Measurements from ENCODE around the gene MFSD8.
"Not testable (repeated sequence)": the region's sequence is repeated elsewhere in the genome, so short reads cannot be mapped to it uniquely, and the experiment has no call there.

MFSD8 gene

DNA sequence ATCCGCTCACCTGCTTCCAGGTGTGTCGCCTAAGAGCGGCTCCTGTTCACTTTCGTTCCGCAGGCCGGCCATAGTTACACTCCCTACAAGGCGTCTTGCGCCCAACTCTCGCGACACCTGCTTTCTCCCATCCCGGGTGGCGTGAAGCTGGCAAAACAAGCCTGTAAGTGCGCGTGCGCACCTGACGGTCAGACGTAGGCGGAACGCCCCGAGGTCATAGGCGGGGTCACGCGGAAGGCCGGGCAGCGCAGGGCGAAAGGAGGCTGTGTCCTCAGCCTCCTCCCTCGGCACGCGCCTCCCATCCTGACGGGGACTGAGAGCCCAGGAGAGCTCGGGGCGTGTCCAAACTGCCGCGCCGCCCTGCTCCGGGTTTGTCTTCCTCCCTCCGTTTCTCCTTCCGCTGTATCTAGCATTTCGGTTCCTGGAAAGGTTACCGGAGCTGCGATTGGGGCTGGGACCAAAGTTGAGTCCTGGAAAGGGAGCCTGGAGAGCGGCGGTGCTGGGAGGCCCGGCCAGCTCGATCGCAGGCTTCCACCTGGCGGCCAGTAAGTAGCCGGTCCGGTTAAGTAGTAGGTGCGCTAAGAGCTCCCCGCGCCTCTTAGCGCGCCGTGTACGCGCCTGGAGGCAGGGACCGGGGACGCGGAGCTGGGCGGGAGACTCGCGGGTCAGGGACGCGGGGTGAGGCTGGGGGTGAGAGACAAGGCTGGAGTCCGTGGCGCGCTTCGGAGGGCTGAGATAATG is at the start of gene MFSD8, which contains the start of gene ABHD18:
TSS of gene MFSD8 (minus strand) at position 112 of the 741 bp plus-strand sequence. CDS start at position 72, 40 bp downstream.
TSS of gene ABHD18 (plus strand) at position 345 of the 741 bp plus-strand sequence. CDS start 17,550 bp downstream, outside the sequence.
- DNase-seq: peak; percentile 97

DNA sequence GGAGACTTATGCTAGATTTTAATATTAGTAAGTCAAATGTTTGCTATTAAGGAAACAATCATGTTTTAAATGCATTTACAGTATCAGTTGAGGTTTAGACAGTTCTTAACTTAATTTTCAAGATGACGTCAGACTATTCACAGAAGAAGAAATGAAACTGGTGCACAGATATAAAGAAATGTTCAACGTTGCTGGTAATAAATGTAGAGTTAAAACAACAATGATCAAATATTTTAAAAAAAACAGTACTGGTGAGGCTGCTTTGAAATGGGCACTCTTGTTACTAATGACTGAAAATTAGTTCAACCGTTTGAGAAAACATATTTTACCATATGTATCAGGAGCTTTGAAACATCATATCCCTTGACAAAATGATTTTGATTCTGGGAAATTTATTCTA is 44.5 kb upstream of the MFSD8 start:
- no peak for DNase-seq

- no peak for DNase-seq
Observed at GRCh38 chr4:128006592-128006991, 41.6 kb upstream of the MFSD8 start.

GRCh38 chr4:127997534-127998388 is 32.8 kb upstream of the MFSD8 start:
- DNase-seq: no peak

DNA sequence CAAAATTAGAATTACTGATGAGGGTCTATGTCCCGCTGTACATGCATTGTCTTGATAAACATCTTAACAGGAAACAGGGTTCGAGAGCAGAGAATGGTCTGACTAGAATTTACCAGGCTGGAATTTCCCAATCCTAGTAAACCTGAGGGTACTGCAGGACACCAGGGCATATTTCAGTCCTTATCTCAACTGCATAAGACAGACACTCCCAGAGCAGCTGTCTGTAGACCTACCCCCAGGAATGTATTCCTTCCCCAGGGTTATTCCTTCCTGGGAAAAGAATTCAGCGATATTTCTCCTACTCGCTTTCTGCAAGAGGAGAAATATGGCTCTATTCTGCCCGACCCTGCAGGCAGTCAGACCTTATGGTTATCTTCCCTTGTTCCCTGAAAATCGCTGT is 31.5 kb upstream of the MFSD8 start:
- not testable (repeated sequence) for DNase-seq

GRCh38 chr4:127995776-127996175 is 30.8 kb upstream of the MFSD8 start:
- DNase-seq: no peak

DNA sequence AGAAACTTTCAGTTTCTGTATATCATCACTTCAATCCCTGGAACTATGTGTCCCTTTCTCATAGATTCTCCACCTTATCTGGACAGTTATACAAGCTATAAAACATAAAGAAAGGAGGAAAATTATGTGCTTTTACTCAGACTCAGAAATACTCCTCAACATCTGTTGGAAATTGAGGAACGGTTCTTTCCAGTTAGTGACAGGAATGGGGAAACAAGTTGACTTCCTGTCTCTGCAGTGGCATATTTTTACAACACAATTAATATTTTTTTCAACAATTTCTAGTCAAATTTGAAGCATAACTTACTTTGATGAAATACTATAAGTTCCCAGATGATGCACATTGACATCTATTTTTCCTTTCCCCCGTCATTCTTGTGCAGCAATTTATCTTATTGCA is 28.2 kb upstream of the MFSD8 start:
- DNase-seq: no peak

- no peak for DNase-seq
Observed at GRCh38 chr4:127988638-127989037, 23.7 kb upstream of the MFSD8 start.

GRCh38 chr4:127985989-127986388 is 21.0 kb upstream of the MFSD8 start:
- DNase-seq: no peak

GRCh38 chr4:127982445-127982844 is 17.5 kb upstream of the MFSD8 start:
- no peak for DNase-seq

- no peak for DNase-seq
Observed at GRCh38 chr4:127978930-127979329, 14.0 kb upstream of the MFSD8 start.

DNA sequence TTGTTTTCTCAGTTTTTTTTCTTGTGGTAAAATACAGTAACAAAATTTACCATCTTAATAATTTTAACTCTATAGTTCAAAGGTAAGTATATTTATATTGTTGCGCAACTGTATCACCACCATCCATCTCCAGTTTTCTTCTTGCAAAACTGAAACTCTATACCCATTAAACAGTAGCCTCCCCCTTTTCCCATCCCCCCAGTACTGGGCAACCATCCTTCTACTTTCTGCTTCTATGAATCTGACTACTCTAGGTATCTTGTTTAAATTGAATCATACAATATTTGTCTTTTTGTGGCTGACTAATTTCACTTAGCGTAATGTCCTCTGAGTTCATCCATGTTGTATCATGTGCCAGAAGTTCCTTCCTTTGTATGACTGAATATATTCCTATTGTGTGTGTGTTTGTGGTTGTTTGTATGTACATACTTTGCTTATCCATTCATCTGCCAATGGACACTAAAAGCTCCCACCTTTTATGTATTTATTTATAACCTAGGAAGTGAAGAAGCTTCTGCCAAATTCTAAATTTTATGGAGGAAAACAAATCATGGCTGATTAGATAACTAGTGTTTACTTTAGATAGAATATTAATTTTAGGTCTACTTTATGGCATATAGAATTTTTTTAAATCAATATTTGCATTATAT is 10.3 kb upstream of the MFSD8 start:
- DNase-seq: no peak

DNA sequence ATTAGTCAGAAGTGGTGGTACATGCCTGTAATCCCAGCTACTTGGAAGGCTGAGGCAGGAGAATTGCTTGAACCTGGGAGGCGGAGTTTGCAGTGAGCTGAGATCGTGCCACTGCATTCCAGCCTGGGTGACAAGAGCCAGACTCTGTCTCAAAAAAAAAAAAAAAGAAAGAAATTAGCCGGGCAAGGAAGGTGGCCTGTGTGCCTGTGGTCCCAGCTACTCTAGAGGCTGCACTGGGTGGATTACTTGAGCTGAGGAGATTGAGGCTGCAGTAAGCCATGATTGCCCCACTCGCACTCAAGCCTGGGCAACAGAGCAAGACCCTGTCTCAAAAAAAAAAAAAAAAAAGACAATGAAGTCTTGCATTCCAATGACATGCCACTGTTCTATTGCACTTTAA is 6.0 kb upstream of the MFSD8 start:
- not testable (repeated sequence) for DNase-seq

- DNase-seq: no peak
Observed at GRCh38 chr4:127968586-127968985, 3.6 kb upstream of the MFSD8 start.

DNA sequence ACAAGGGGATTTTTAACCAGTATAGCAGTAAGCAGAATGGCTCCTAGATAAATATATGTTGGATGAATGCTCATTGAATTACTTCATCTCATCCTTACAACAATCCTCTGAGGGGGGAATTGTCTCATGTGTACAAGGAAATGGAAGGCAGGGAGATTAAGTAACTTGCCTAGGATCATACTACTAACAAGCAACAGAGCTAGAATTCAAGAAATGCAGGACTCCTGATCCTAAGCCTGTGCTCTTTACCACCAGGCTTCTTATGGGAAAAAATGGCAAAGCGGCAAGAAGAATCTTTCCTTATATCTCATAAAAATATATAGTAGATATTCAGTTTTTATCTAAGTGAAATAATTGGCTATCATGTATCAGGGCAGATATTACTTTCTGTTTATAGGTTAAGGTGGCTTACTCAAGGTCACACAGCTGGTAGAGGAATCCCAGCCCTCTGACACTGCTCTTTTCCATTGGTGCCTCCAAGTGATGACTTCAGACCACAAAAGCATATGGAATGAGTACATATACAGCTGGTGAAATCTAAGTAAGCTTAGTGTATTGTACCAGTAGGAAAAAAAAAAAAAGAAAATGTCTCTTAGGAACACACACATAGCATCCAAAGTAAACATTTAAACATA is 2.3 kb upstream of the MFSD8 start:
- no peak for DNase-seq

GRCh38 chr4:127965803-127966175 is 816 bp upstream of the MFSD8 start:
- DNase-seq: peak; percentile 73

GRCh38 chr4:127964426-127965061 is 429 bp downstream of the MFSD8 start:
- not testable (repeated sequence) for DNase-seq

- not testable (repeated sequence) for DNase-seq
Observed at GRCh38 chr4:127963633-127964398, 1.2 kb downstream of the MFSD8 start.

GRCh38 chr4:127959794-127960193 is 5.2 kb downstream of the MFSD8 start:
- DNase-seq: no peak

DNA sequence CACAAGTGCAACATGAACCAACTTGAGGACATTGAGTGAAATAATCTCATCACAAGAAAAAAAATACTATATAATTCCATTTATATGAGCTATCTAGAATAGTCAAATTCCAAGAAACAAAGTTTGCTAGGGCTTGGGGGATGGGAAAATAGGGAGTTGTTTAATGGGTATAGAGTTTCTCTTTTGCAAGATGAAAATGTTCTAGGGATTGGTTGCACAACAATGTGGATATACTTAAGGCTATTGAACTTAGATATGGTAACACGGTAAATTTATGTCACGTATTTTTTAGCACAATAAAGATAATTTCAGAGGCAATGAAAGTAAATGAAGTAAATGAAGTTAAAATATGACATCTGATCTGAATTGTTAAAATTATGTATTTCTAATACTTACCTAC is 7.9 kb downstream of the MFSD8 start:
- DNase-seq: no peak

GRCh38 chr4:127936974-127937373 is 28.0 kb downstream of the MFSD8 start:
- DNase-seq: no peak

- not testable (repeated sequence) for DNase-seq
Observed at GRCh38 chr4:127931836-127932235, 33.1 kb downstream of the MFSD8 start.

Measured in NCI-H1436 (cell line).